ENCODE results near the gene USP31. TPM values are rescaled to one million over a fixed set of nuclear protein-coding genes. Genes with fewer than 3 reads are reported as not detected.

Gene USP31
- total and polyA plus RNA-seq, 2 donors (not counting 1 experiment from before 2014, with no cell fraction given): 1.6 to 6.7 TPM

DNA sequence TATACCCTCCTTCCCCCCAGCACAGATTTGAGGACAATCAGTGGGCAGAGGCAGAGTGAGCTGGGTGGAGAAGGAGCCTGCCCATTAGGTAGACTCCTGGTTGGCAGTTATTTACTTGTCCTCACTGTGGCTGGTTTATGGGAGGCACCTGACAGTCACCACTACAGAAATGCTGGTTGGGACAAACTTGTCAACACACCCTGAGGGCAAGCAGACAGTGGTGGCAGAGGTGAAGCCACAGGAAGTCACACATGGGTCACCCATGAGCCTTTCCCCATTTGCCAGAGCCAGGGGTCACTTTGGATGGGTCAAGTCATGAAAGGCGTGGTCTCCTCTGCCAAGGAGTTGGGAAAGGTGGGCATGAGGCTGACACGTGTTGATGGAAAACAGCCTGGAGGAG lies 39.7 kb upstream of the USP31 start:
- WGBS (ENCODE audit: insufficient coverage): 86% methylated on average over 2 of the region's 2 CpGs
- no peaks in the 10 kb centered on the region for H3K9me3 ChIP-seq (ENCODE audit: control extremely low read depth in 1 of 3, control insufficient read depth in 2 of 3, insufficient read depth in 1 of 3, low read length in 2 of 3)
- no peak for DNase-seq
- no peak overlapping the region for H3K9ac ChIP-seq (ENCODE audit: low read length)
- no peaks in the 10 kb centered on the region for H4K20me1 ChIP-seq (ENCODE audit: control insufficient read depth, insufficient read depth, low read length, poor library complexity, severe bottlenecking)
- no peaks in the 10 kb centered on the region for H3K79me2 ChIP-seq (ENCODE audit: control insufficient read depth, insufficient read depth, low read length)
- H3K4me2 ChIP-seq (replicated peaks; ENCODE audit: low read depth, low read length, poor library complexity, severe bottlenecking): no peak overlapping the region
- H3K27ac Mint-ChIP-seq: no peak overlapping the region
- peaks cover 0 to 7% (median 3%) of the 10 kb centered on the region in 4 experiments for H3K27me3 ChIP-seq (replicated peaks in 1 of 4; ENCODE audit: control extremely low read depth in 1 of 4, control insufficient read depth in 3 of 4, insufficient read depth in 4 of 4, low read length in 3 of 4)
- H3K4me1 ChIP-seq (ENCODE audit: control insufficient read depth in 2 of 2, insufficient read depth in 2 of 2, low read length in 2 of 2): no peaks in the 10 kb centered on the region
- H3K36me3 ChIP-seq (replicated peaks in 1 of 2; ENCODE audit: control extremely low read depth in 1 of 2, control insufficient read depth in 1 of 2, extremely low read depth in 1 of 2, insufficient read depth in 2 of 2, low read length in 1 of 2): no peaks in the 10 kb centered on the region
- H3K4me3 Mint-ChIP-seq: no peak overlapping the region
- no peaks in the 10 kb centered on the region for H3K9me3 Mint-ChIP-seq (ENCODE audit: insufficient read depth)
- no peak overlapping the region for H2AFZ ChIP-seq (ENCODE audit: insufficient read depth, low read depth, low read length, poor library complexity, severe bottlenecking)
- H3K27ac ChIP-seq (ENCODE audit: low read length in 2 of 2): no peak overlapping the region
- ChIA-PET POLR2A (no interaction called here), CTCF (no interaction called here)
- ATAC-seq (ENCODE audit: low read depth): no peak
- TF ChIP-seq, protein P1, sequence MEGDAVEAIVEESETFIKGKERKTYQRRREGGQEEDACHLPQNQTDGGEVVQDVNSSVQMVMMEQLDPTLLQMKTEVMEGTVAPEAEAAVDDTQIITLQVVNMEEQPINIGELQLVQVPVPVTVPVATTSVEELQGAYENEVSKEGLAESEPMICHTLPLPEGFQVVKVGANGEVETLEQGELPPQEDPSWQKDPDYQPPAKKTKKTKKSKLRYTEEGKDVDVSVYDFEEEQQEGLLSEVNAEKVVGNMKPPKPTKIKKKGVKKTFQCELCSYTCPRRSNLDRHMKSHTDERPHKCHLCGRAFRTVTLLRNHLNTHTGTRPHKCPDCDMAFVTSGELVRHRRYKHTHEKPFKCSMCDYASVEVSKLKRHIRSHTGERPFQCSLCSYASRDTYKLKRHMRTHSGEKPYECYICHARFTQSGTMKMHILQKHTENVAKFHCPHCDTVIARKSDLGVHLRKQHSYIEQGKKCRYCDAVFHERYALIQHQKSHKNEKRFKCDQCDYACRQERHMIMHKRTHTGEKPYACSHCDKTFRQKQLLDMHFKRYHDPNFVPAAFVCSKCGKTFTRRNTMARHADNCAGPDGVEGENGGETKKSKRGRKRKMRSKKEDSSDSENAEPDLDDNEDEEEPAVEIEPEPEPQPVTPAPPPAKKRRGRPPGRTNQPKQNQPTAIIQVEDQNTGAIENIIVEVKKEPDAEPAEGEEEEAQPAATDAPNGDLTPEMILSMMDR (IDR thresholded peaks at IDR 0.05): no peak
- no peak for TF ChIP-seq EZH2 (IDR thresholded peaks at IDR 0.05; ENCODE audit: borderline replicate concordance, insufficient read depth, low read depth, low read length, poor library complexity, severe bottlenecking)
- no peak overlapping the region for H3K4me3 ChIP-seq (ENCODE audit: control extremely low read depth in 1 of 5, extremely low read depth in 1 of 5, insufficient read depth in 1 of 5, low read depth in 2 of 5, low read length in 4 of 5)
- H3K4me1 Mint-ChIP-seq: no peaks in the 10 kb centered on the region
- intact Hi-C loops (cut with micrococcal nuclease): no loop called here
- peaks cover 34% of the 10 kb centered on the region for H3K27me3 Mint-ChIP-seq

DNA sequence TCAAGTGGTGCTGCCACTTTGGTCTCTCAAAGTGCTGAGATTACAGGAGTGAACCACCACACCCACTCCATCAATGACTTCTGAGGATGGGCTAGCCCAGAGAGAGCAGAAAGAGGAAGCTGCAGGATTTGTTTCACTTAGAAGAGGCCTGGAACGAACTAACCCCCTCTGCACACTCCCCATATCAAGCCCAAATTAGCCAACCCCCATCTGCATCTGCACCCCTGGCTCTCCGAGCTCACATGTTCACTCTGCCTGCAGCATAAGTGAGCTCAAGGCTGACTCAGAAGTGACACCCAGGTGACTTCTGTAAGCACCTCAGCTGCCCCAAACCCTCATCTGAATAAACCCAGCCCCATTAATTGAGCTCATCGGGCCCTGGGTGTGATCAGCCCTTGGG lies 38.1 kb upstream of the USP31 start:
- Histone ChIP-seq H3K4me3 (ENCODE audit: control extremely low read depth in 1 of 5, extremely low read depth in 1 of 5, insufficient read depth in 1 of 5, low read depth in 2 of 5, low read length in 4 of 5) (no peak overlapping the region), H4K20me1 (ENCODE audit: control insufficient read depth, insufficient read depth, low read length, poor library complexity, severe bottlenecking) (no peaks in the 10 kb centered on the region), H3K36me3 (replicated peaks in 1 of 2; ENCODE audit: control extremely low read depth in 1 of 2, control insufficient read depth in 1 of 2, extremely low read depth in 1 of 2, insufficient read depth in 2 of 2, low read length in 1 of 2) (no peaks in the 10 kb centered on the region), H3K27ac (ENCODE audit: low read length in 2 of 2) (no peak overlapping the region), H2AFZ (ENCODE audit: insufficient read depth, low read depth, low read length, poor library complexity, severe bottlenecking) (no peak overlapping the region), H3K79me2 (ENCODE audit: control insufficient read depth, insufficient read depth, low read length) (no peaks in the 10 kb centered on the region), H3K4me1 (ENCODE audit: control insufficient read depth in 2 of 2, insufficient read depth in 2 of 2, low read length in 2 of 2) (peaks cover 10 to 11% of the 10 kb centered on the region in 2 donors), H3K9ac (ENCODE audit: low read length) (no peak overlapping the region), H3K4me2 (replicated peaks; ENCODE audit: low read depth, low read length, poor library complexity, severe bottlenecking) (no peak overlapping the region), H3K9me3 (ENCODE audit: control extremely low read depth in 1 of 3, control insufficient read depth in 2 of 3, insufficient read depth in 1 of 3, low read length in 2 of 3) (peaks cover 0 to 3% (median 0%) of the 10 kb centered on the region in 3 donors), H3K27me3 (replicated peaks in 1 of 4; ENCODE audit: control extremely low read depth in 1 of 4, control insufficient read depth in 3 of 4, insufficient read depth in 4 of 4, low read length in 3 of 4) (peaks cover 0 to 20% (median 11%) of the 10 kb centered on the region in 4 experiments)
- 20% methylated on average over 1 of the region's 3 CpGs for WGBS (ENCODE audit: insufficient coverage)
- POLR2A ChIA-PET: no interaction called here
- ATAC-seq (ENCODE audit: low read depth) (no peak), DNase-seq (no peak)
- CTCF ChIA-PET: interaction anchor here (1.2 kb wide), 1 partner anchor 247 kb away, joined by 6 read pairs; no protein-coding TSS in a partner anchor
- H3K4me3 Mint-ChIP-seq: no peak overlapping the region
- peaks cover 3% of the 10 kb centered on the region for H3K4me1 Mint-ChIP-seq
- TF ChIP-seq, protein P1 (IDR thresholded peaks at IDR 0.05): no peak
- TF ChIP-seq EZH2 (IDR thresholded peaks at IDR 0.05; ENCODE audit: borderline replicate concordance, insufficient read depth, low read depth, low read length, poor library complexity, severe bottlenecking): no peak
- peaks cover 35% of the 10 kb centered on the region for H3K27me3 Mint-ChIP-seq
- no peaks in the 10 kb centered on the region for H3K9me3 Mint-ChIP-seq (ENCODE audit: insufficient read depth)
- no peak overlapping the region for H3K27ac Mint-ChIP-seq
- intact Hi-C loops (cut with micrococcal nuclease): no loop called here

All from B cell (primary cell).